Measurements from ENCODE around the gene TMEM269. TPM values are rescaled to one million over a fixed set of nuclear protein-coding genes. Genes with fewer than 3 reads are reported as not detected.

The TMEM269 gene
- total RNA-seq, 1 donor from 2014 or later: not detected

GRCh38 chr1:42841010-42841409, 56.2 kb downstream of the TMEM269 start:
- DNase-seq: no peak
- intact Hi-C loops (cut with micrococcal nuclease): no loop called here
- no peak overlapping the region for H3K27ac ChIP-seq (replicated peaks)
- H3K4me3 ChIP-seq: no peak overlapping the region
- peaks cover 8% of the 10 kb centered on the region for H3K36me3 ChIP-seq
- TF ChIP-seq CTCF (IDR thresholded peaks at IDR 0.05; ENCODE audit: borderline replicate concordance): no peak
- H3K4me1 ChIP-seq: peaks cover 15% of the 10 kb centered on the region
- H3K9me3 ChIP-seq (replicated peaks): no peaks in the 10 kb centered on the region
- H3K27me3 ChIP-seq (ENCODE audit: low read depth): no peaks in the 10 kb centered on the region

GRCh38 chr1:42841440-42842147, 56.8 kb downstream of the TMEM269 start:
- H3K4me1 ChIP-seq: peaks cover 19% of the 10 kb centered on the region
- intact Hi-C loops (cut with micrococcal nuclease): no loop called here
- H3K27me3 ChIP-seq (ENCODE audit: low read depth): no peaks in the 10 kb centered on the region
- H3K9me3 ChIP-seq (replicated peaks): no peaks in the 10 kb centered on the region
- no peak for DNase-seq
- H3K4me3 ChIP-seq: no peak overlapping the region
- peaks cover 8% of the 10 kb centered on the region for H3K36me3 ChIP-seq
- TF ChIP-seq CTCF (IDR thresholded peaks at IDR 0.05; ENCODE audit: borderline replicate concordance): no peak
- H3K27ac ChIP-seq (replicated peaks): no peak overlapping the region

- H3K9me3 ChIP-seq (replicated peaks): no peaks in the 10 kb centered on the region
- intact Hi-C loops (cut with micrococcal nuclease): loop anchor here (5.0 kb wide), 1 partner anchor 77 kb away; the partner anchor contains the start of genes C1orf50 and P3H1
- H3K27me3 ChIP-seq (ENCODE audit: low read depth): no peaks in the 10 kb centered on the region
- H3K36me3 ChIP-seq: peaks cover 16% of the 10 kb centered on the region
- H3K4me1 ChIP-seq: peaks cover 40% of the 10 kb centered on the region
- no peak overlapping the region for H3K27ac ChIP-seq (replicated peaks)
- TF ChIP-seq CTCF (IDR thresholded peaks at IDR 0.05; ENCODE audit: borderline replicate concordance): no peak
- no peak for DNase-seq
- no peak overlapping the region for H3K4me3 ChIP-seq
Measured at GRCh38 chr1:42844592-42845140, 59.9 kb downstream of the TMEM269 start.

GRCh38 chr1:42845193-42845592, 60.4 kb downstream of the TMEM269 start:
- Histone ChIP-seq H3K36me3 (peaks cover 21% of the 10 kb centered on the region), H3K4me3 (no peak overlapping the region), H3K9me3 (replicated peaks) (no peaks in the 10 kb centered on the region), H3K27me3 (ENCODE audit: low read depth) (no peaks in the 10 kb centered on the region), H3K27ac (replicated peaks) (no peak overlapping the region), H3K4me1 (peaks cover 40% of the 10 kb centered on the region)
- intact Hi-C loops (cut with micrococcal nuclease): loop anchor here (5.0 kb wide), 1 partner anchor 78 kb away; the partner anchor contains the start of genes C1orf50 and P3H1
- TF ChIP-seq CTCF (IDR thresholded peaks at IDR 0.05; ENCODE audit: borderline replicate concordance): no peak
- no peak for DNase-seq

GRCh38 chr1:42845866-42846256, 61.1 kb downstream of the TMEM269 start:
- Histone ChIP-seq H3K36me3 (peaks cover 28% of the 10 kb centered on the region), H3K27ac (replicated peaks) (peak overlapping the region; percentile 92), H3K4me1 (peaks cover 38% of the 10 kb centered on the region), H3K4me3 (peak overlapping the region; percentile 94), H3K27me3 (ENCODE audit: low read depth) (no peaks in the 10 kb centered on the region), H3K9me3 (replicated peaks) (peaks cover 6% of the 10 kb centered on the region)
- intact Hi-C loops (cut with micrococcal nuclease): loop anchor here (5.0 kb wide), 1 partner anchor 79 kb away; the partner anchor contains the start of genes C1orf50 and P3H1
- no peak for TF ChIP-seq CTCF (IDR thresholded peaks at IDR 0.05; ENCODE audit: borderline replicate concordance)
- no peak for DNase-seq
